ENCODE measurements around the gene FBXL14.

Gene FBXL14

GRCh38 chr12:1533602-1534304 lies 60.6 kb downstream of the FBXL14 start:
- peak; percentile 21 for DNase-seq (ENCODE audit: low spot score)

- peak; percentile 21 for DNase-seq (ENCODE audit: low spot score)
These were observed 61.2 kb downstream of the FBXL14 start for GRCh38 chr12:1533205-1533601.

- no peak for DNase-seq (ENCODE audit: low spot score)
These were observed 61.8 kb downstream of the FBXL14 start for GRCh38 chr12:1532375-1533165.

- DNase-seq (ENCODE audit: low spot score): no peak
These were observed 62.6 kb downstream of the FBXL14 start for GRCh38 chr12:1531654-1532374.

GRCh38 chr12:1531153-1531653 lies 63.2 kb downstream of the FBXL14 start:
- DNase-seq (ENCODE audit: low spot score): no peak

- no peak for DNase-seq (ENCODE audit: low spot score)
These were observed 63.7 kb downstream of the FBXL14 start for GRCh38 chr12:1530592-1531152.

- DNase-seq (ENCODE audit: low spot score): no peak
These were observed 64.4 kb downstream of the FBXL14 start for GRCh38 chr12:1529862-1530591.

GRCh38 chr12:1529228-1529861 lies 65.0 kb downstream of the FBXL14 start:
- no peak for DNase-seq (ENCODE audit: low spot score)

GRCh38 chr12:1528791-1529190 lies 65.6 kb downstream of the FBXL14 start:
- DNase-seq (ENCODE audit: low spot score): no peak

GRCh38 chr12:1527789-1528188 lies 66.6 kb downstream of the FBXL14 start:
- no peak for DNase-seq (ENCODE audit: low spot score)

GRCh38 chr12:1525858-1526257 lies 68.5 kb downstream of the FBXL14 start:
- no peak for DNase-seq (ENCODE audit: low spot score)

- DNase-seq (ENCODE audit: low spot score): no peak
These were observed 70.8 kb downstream of the FBXL14 start for GRCh38 chr12:1523558-1524050.

- DNase-seq (ENCODE audit: low spot score): no peak
These were observed 71.3 kb downstream of the FBXL14 start for GRCh38 chr12:1523046-1523445.

GRCh38 chr12:1519642-1520041 lies 74.7 kb downstream of the FBXL14 start:
- no peak for DNase-seq (ENCODE audit: low spot score)

- DNase-seq (ENCODE audit: low spot score): no peak
These were observed 75.5 kb downstream of the FBXL14 start for GRCh38 chr12:1518591-1519516.

- DNase-seq (ENCODE audit: low spot score): no peak
These were observed 76.5 kb downstream of the FBXL14 start for GRCh38 chr12:1517734-1518525.

GRCh38 chr12:1517007-1517406 lies 77.4 kb downstream of the FBXL14 start:
- DNase-seq (ENCODE audit: low spot score): no peak
